ENCODE measurements around the gene ZNF723. TPM values are rescaled to one million over a fixed set of nuclear protein-coding genes. Genes with fewer than 3 reads are reported as not detected.

The ZNF723 gene
- not detected in 2 replicates for polyA plus RNA-seq
- not detected in 2 replicates for polyA minus RNA-seq

- H3K79me2 ChIP-seq (replicated peaks; ENCODE audit: insufficient read depth, low read length), result no peaks in the 10 kb centered on the region
Measured at GRCh38 chr19:22832031-22832762, at the start of gene ZNF723. ZNF723 (plus strand) TSS chr19:22832291; CDS start chr19:22832380, 89 bp downstream.

More at GRCh38 chr19:22832031-22832762, at the start of gene ZNF723:
- TF ChIP-seq EP300 (conservative IDR thresholded peaks at IDR 0.05; ENCODE audit: poor library complexity, severe bottlenecking), result no peak
- no peak for TF ChIP-seq REST (IDR thresholded peaks at IDR 0.05; ENCODE audit: borderline replicate concordance)
- TF ChIP-seq EZH2 (IDR thresholded peaks at IDR 0.05; ENCODE audit: borderline replicate concordance, insufficient read depth, low read length, poor library complexity, severe bottlenecking), result no peak
- no peak for TF ChIP-seq MXI1 (conservative IDR thresholded peaks at IDR 0.05; ENCODE audit: poor library complexity, severe bottlenecking)
- TF ChIP-seq TAF1 (IDR thresholded peaks at IDR 0.05; ENCODE audit: low read depth), result no peak
- TF ChIP-seq CTCF (IDR thresholded peaks at IDR 0.05; ENCODE audit: poor library complexity, severe bottlenecking), result no peak
- no peak for TF ChIP-seq POLR2AphosphoS5 (IDR thresholded peaks at IDR 0.05)
- TF ChIP-seq RAD21 (conservative IDR thresholded peaks at IDR 0.05), result no peak
- no peak for TF ChIP-seq SMC3 (conservative IDR thresholded peaks at IDR 0.05; ENCODE audit: poor library complexity)
- no peaks in the 10 kb centered on the region for H3K9me2 ChIP-seq (ENCODE audit: insufficient read depth, low read length)
- no peak within 1 kb of the TSS for H3K4me3 ChIP-seq (ENCODE audit: low read length)
- H4K20me1 ChIP-seq (ENCODE audit: insufficient read depth), result no peaks in the 10 kb centered on the region
- no peak within 1 kb of the TSS for H3K4me2 ChIP-seq (ENCODE audit: low read length)
- H3K36me3 ChIP-seq (ENCODE audit: insufficient read depth, low read length), result no peaks in the 10 kb centered on the region
- no peaks in the 10 kb centered on the region for H3K9me3 ChIP-seq (ENCODE audit: low read length)
- H3K9ac ChIP-seq (ENCODE audit: low read length), result no peak within 1 kb of the TSS
- no peaks in the 10 kb centered on the region for H3K27me3 ChIP-seq (ENCODE audit: insufficient read depth, low read depth, low read length)
- H3F3A ChIP-seq (ENCODE audit: insufficient read depth, low read length, poor library complexity, severe bottlenecking), result no peaks in the 10 kb centered on the region
- no peak within 1 kb of the TSS for H3K27ac ChIP-seq (ENCODE audit: low read length)
- H2AFZ ChIP-seq (ENCODE audit: low read depth, low read length), result no peak within 1 kb of the TSS
